Activated CD4-positive, alpha-beta T cell treated with anti-CD3 and anti-CD28 coated beads for 1 hour (primary cell): ENCODE data around the gene FBLN2.

Source experiments
- DNase-seq: peaks from one replicate; pipeline ENCODE4 v3.0.0-alpha.2; 2020

FBLN2 gene

DNA sequence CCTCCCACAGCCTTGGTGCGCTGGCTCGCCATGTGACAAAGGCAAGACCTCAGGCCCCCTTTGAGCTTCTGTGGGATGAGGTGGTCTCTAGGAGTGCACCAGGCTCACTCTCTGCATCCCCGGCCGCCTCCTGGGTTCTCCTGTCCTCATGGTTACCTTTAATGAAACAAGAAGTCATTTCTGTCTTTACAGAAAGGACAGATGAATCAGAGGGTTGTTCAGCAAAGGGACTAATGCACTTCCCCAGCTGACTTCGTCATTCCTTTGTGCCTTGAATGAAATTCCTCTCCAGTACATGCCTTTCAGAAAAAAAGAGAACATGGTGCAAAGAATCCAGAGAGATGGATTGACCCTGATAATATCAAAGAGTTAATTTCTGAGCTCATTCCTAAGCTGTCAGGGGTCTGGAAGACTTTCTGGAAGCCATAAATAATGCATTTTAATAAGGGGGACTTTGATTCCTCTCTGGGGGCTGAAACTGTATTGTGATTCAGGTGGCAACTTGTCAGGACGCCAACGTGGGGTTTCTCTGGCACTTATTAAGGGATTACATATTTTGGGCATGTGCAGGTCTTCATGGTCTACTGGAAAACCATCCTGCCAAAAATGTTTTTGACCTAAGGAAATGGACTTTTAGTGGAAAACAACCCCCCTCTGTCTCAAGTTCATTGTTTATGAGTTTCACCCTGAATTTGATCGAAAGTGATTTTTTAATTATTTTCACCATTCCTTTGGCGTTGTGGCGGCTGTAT is 122.7 kb downstream of the FBLN2 start:
- DNase-seq = no peak

DNA sequence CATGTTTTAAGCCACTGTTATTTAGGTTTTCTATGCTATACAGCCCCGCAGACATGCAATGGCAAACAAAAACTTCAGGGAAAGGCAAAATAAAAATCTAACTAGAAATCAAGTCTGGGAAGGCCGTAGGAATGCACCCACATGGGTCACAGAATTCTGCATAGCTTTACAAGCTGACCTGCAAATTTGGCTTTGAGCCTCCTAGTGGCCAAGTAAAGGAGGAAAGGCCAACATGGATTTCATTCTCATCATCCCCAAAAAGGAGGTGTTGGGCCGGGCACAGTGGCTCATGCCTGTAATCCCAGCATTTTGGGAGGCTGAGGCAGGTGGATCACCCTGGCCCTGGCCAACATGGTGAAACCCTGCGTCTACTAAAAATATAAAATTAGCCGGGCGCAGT is 124.3 kb downstream of the FBLN2 start:
- DNase-seq = no peak

DNA sequence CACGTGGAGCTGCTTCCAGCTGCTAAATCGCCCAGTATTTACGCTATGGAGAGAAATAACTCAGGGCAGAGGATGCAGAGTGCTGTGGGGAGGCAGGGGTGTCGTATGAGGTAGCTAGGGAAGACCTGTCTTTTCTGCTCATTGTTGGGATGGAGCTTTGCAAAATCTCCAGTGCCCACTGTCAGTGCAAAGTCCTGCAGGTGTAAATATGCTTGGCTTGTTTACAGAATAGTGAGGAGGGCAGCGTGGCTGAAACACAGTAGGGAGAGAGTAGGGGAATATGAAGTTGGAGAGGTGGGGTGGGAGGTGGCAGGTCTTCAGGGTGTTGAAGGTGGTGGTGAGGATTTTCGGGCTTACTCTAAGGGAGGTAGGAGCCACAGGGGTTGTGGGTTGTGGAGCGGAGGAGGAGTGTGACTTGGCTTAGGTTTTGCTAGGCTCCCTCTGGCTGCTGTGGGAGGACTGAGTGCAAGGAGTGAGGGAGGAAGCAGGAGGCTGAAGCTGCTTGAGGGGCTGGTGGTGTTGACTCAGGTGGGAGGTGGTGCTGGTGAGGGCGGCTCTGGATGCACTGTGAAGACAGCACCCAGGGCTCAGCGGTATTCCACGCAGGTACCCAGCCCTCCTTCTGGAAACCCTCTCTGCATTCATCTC is 125.7 kb downstream of the FBLN2 start:
- no peak for DNase-seq

DNA sequence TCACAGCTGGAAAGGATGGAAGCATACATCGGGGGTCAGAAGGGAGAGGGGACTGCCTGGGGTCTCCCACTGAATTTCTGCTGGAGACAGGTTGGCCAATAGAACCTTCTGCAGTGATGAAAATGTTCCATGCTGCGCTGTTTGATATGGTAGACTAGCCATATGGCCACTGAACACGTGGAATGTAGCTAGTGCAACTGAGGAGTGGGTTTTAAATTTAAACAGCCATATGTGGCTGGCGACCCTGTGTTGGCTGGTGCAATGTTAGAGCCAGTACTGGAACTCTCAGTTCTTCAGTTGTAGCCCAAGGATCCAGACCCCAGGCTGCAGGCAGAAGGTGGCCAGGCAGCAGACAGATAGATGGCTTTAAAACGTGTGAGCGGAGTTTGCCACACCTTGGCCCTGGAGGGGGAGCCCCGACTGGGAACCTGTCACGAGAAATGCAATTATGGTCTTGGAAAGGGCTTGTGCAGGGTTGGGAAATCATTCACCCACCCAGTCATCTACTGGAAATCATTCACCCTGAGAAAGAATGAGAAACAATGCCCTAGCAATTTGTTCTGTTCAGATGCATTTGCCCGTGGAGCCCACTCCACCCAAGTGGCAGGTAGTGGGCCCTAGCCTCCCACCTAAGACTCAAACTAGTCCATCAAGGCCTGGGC is 127.6 kb downstream of the FBLN2 start:
- DNase-seq = no peak

DNA sequence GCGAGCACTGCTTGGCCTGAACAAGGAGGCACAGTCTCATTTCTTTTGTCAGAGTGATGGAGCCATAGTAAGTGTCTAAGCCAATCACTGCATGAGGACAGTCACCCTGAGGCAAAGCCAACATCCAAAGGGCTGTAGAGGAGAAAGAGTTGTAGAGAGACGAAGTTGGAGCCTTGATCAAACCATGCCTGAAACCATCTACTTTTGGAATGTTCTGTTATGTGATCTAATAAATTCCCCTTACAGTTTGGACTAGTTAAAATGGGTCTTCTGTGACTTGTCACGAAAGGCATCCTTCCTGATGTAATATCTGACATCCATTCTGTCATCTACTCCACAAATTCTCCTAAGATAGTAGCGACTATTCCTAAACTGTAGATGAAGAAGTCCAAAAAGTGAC is 128.3 kb downstream of the FBLN2 start:
- no peak for DNase-seq

DNA sequence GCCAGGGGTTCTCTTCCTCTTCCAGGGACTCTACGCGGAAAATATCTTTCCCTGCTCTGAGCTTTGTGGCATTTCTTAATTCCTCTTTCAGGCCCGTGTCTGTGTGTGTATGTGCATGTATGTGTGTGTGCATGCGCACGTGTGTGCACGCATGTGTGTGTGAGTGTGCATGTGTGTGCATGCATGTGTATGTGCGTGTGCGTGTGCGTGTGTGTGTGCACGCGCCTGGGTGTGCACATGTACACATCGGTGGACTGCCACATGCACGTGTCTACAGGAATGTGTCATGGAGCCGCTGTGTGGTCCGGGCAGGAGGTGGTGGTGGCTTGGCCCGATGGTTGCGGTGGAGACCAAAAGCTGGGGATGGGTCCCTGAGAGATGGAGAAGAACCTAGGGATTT is 133.0 kb downstream of the FBLN2 start:
- DNase-seq = no peak

DNA sequence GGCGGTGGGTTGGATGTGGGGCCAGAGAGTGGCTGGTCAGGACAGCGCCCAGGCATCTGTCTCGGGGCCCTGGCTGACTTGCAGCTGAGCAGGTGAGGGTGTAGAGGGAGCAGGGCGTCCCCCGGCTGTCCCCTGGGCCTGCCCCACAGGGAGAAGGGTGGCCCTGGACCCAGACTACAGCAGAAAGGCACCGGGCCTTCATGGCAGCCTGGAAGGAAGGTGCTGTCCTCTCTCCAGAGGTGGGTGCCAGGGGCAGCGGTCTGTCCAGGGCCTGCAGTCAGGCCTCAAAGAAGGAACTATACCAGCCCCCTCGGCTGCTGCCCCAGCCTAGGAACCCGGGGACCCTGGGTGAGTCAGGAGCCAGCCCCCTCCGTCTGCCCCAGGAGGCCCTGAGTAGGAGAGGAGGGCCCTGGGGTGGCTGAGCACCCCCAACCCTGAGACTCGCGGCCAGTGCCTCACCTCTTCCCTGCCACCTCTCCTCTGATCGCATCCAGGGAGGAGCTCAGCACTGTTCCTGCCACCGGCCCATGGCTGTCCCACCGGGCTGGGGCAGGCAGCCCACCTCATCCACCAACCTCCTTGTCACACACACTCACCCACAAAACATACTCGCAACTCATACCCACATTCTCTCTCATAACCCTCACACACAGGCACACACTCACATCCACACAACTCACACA is 133.5 kb downstream of the FBLN2 start:
- no peak for DNase-seq

DNA sequence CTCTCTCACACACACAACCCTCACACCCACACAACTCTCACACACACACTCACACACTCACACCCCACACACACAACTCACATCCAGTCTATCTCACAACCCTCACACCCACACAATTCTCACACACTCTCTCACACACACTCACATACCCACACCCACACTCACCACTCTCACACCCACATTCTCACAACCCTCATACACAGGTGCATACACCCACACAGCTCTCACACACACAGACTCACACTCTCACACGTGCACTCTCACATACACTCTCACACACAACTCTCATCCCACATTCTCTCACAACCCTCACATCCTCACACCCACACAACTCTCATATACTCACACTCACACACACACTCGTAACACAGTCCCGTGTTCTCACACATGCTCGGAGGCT is 134.4 kb downstream of the FBLN2 start:
- DNase-seq = no peak

DNA sequence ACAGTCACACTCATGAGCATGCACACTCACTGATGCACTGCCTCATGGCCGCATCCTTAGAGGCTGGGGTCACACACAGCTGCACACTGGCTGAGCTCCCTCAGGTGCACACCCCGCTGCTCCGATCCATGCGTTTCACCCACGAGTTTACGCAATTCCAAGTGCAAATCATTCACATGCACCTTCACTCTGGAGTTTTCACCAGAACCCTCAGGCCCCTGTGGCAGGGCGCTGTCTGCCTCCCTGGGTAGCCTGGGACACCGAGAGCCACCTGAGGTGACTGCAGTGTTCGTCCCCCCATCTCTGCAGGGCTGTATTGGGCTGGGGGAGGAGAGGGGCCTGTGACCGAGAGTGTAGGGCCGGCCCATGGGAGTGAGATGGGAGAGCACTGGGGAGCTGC is 134.8 kb downstream of the FBLN2 start:
- no peak for DNase-seq

DNA sequence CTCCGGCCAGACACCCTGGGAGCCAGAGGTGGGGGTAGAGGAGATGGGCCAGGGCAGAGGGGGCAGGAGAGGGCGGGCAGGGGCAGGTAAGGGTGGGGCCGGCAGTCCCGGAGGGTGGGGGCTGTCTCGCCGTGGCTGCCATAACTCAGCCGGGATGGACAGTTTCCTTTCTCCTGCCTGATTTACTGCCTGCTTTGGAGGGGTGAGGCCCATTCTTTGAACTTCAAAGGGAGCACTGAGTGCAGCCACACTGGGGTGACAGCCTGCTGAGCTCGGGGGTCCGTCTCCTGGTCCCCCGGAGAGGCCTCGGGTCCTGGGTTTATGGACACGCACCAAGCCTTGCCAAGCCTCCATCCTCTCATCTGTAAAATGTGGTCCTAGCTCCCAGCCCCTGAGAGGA is 135.4 kb downstream of the FBLN2 start:
- no peak for DNase-seq

DNA sequence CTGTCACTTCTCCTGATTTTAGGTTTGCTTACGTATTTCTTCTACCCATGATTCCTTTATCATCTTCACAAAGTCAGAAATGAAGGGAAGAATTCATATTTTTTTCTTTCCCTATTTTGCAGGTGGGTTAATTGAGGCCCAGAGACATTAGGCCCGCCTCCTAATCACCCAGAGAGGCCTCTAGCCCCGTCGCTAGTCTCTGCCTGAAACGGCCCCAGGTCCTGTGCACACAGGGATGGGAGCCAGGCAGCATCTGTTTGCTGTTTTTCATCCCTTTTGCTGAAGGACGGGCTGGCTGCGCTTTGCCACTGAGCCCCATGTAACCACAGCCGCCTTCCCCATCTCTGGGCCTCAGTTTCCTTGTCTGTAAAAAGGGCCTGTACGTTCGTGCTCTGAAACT is 135.9 kb downstream of the FBLN2 start:
- no peak for DNase-seq

DNA sequence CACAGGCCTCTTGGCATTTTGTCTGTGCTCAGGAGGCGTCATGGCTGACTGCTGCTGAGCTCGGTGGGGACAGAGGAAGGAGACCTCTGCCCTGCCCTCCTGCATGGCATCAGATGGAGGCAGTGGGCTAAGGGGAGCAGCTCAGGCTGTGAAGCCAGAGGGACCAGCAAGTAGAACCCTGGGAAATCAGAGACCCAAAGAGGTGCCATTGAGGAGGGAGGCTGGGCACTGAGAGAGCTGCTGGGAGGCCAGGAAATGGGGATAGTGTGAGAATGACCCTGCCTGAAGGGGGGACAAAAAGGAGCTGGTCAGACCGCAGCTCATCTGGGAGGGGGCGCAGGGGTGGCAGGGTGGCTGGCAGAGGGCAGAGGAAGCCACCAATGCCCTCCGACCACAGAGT is 136.8 kb downstream of the FBLN2 start:
- DNase-seq = no peak

DNA sequence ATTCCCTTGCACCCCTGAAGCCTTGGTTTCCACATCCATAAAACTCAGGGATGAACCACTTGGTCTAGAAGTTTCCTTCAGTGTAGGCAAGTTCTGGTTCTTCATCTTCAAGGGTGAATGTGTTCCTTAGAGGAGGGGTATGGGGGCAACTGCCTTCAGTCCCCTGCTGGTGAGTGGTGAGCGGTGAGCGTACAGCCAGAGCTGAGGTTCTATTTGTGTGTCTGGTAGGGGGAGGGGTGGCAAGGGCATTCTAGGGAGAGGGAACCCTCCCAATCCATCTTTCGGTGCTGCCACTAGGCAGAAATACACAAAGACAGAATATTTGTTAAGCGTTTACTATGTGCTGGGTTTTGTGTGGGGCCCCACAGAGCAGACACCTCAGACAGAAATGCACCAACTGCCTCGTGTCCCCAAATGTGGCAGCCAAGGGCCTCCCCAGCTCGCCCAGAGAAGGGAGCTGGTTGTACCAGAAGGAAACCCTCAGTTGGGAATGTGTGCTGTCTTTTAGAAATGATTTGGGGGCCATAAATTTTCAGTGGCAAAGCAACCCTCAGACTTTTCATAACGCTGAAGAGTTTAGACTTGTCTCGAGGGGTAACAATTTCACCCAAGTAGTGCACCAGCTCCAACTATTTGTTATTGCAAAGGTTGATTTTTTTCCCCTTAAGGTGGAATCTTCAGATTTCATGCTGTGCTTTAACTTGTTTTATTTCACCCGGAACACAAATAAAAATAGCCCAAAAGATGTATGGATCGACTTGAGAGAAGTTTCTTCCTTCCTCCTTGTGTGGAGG is 137.6 kb downstream of the FBLN2 start:
- DNase-seq = no peak

DNA sequence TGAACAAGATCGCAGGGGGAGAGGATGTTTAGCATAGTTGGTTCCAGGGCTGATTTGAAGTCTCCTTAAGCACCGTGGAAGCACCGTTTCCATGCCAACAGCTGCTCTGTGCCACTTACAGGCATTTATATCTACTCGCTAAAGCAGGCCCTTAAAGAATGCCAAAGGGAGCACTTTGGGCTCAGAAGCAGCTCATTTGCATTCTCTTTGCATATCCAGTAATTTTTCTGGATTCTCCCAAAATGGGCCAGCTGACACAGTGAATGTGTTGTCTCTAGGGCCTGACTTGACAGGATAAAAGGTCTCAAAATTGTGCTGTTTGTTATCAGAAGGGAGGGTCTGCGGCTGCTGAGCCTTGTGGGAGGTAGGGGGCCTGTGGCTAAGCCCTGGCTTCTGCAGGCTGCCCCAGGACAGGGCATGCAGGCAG is 138.6 kb downstream of the FBLN2 start:
- no peak for DNase-seq
